SK-N-DZ (cell line): ENCODE results near the gene AUTS2.
A peak's percentile ranks its signal among the peaks of the same experiment; 100 is the strongest.

Experiments
- DNase-seq: peaks from one replicate; pipeline ENCODE4 v3.0.0-alpha.2; 2015; ENCODE audit warnings: low spot score

Gene AUTS2

GRCh38 chr7:69654849-69655707 is 56.8 kb downstream of the AUTS2 start:
- no peak for DNase-seq

DNA sequence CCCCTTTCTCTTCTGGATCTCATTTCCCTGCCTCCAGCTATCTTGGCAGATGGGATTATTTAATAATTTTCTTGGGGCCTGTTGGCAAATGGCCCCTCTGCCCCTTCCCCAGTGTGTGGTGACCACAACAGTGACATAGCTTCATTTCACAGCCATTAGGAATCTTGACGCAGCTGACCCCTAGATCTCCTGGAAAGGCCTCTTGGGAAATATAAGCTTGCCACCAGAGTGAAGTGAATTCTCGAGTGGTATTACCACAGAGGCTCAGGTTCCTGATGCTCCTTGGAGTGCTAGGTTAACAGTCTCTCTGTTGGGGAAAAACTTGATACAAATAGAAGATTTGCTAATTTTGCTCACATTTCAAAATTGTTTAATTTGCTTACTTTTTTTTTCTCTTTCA is 57.8 kb downstream of the AUTS2 start:
- no peak for DNase-seq

DNA sequence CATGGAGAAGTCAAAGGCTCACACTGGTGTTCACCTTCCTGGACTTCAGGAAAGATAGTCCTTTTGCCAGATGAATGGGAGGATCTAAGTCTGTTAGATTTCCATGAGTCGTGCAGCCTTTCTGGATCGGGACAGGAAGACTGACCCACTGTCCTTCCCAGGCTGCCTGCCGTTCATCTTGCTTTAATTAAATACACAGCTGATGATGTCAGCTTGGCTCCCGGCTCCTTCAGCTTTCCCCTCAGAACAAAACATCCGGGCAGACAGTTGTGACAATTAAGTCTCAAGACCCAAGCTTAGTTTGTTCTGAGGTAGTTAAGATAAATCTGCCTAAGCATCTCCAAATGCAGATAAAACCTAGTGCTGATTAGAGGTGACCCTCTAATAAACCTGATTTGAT is 58.6 kb downstream of the AUTS2 start:
- DNase-seq, result peak; percentile 30

DNA sequence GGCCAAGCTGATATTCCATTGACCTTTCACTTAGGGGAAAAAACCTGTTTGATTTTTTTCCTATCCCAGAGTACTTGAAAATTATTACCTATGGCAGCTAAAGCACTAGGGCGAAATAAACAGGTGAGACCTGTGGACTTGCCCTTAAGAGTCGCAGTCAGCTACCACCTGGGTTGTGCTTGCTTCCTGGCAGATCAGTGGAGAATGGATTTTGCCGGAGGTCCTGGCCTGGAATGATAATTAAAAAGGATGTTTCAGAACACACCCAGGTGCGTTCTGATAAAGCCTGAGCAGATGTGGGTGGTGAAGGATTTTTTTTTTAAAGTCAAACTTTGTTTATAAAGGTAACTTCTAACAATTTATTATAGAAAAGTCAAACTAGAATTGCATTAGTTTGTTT is 59.1 kb downstream of the AUTS2 start:
- no peak for DNase-seq

GRCh38 chr7:69657985-69658384 is 59.7 kb downstream of the AUTS2 start:
- DNase-seq, result no peak

GRCh38 chr7:69659983-69660382 is 61.7 kb downstream of the AUTS2 start:
- DNase-seq, result no peak

DNA sequence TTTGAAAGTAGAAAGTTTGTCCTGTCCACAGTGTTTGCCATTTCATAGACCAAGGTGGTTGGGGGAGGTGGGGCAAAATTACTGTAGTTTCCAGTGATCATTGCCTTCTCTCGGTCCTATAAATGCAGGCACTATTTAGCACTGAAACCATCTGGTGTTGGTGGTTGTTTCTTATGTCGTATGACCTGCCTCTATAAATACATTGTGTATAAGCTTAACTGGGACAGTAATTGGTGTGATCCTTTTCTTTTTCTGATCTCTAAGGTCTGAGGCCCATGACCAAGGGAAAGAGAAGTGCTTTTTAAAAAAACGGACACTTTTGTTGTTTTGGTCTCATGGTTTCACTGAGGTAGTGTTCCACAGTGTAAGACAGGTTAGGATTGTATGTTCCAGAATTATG is 63.1 kb downstream of the AUTS2 start:
- DNase-seq, result no peak

DNA sequence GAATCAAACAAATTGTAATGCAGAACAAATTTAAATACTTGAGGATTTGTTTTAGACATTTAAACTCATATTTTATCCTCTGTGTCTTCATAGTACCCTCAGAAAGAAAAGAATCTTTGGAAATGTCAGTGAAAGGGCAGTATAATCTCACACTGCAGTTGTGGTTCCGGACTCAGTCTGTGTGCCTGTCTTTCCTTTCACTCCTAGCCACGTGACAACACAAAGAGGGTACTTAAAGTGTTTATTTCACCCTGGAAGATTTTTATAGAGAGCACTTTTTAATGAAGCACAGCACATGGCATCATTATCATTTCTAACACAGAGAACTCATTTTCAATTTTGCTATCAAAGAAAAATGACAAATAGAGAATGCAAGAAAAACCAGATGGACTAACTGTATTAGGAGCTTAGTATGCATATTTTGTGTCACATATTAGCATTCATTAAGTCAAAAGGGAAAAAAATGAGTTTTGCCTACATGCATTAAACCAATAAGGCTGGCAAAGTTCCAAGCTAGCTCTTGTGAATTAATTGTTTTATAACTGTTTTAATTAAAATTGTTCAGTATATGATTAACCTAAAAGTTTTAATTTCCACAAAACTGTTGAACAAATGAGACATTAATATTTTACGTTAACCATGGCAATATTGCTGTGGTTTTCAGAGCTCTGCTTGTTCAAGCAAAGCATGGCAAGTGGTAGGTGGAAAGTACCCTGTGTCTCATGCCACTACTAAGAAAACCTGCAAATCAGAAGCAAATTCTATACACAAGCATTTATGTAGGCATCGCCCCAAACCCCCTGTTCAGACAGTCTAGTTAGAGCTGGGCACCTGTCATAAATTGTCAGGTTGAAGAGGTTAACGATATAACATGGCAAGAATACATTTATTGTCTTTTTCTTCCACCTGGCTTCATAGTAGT is 65.9 kb downstream of the AUTS2 start:
- no peak for DNase-seq

- no peak for DNase-seq
Observed at GRCh38 chr7:69665369-69665768, 67.1 kb downstream of the AUTS2 start.

GRCh38 chr7:69668339-69668870 is 70.1 kb downstream of the AUTS2 start:
- no peak for DNase-seq

DNA sequence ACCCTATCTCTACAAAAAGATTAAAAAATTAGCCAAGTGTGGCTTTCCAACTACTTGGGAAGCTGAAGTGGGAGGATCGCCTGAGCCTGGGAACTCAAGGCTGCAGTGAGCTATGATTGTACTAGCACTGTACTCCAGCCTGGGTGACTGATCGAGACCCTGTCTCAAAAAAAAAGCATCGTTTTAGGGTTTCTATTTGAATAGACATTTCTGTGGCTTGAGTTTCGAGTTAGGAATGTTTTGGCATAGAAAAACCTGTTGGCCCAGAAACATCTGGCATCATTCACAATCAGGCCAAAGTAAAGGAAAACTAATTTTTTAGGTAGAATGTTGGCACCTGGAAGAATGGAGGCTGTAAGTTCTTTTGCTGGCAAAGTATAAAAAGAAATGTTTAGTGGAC is 72.4 kb downstream of the AUTS2 start:
- DNase-seq, result no peak

GRCh38 chr7:69673074-69673473 is 74.8 kb downstream of the AUTS2 start:
- no peak for DNase-seq

DNA sequence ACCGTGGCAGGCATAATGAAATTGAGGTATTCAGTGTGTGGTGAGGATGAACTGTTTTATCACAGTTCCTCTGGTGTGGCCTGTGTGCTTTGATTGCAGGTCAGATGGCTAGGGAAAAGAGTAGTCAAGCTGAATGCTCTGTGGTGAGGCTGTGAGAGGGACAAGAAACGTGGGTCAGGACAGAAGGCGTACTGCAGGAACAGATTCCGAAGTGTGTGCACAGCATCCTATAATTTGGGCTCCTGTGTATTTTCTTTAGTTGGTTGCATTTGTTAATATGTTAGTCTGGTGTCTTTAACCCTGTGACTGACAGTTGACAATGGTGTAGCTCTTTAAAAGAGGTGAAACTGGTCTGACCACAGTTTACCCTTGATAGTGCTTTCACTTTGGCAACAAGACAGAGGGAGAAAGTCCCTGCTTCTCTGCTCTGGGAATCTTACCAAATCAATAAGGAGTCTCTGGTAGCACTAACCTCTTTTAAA is 76.5 kb downstream of the AUTS2 start:
- DNase-seq, result no peak

DNA sequence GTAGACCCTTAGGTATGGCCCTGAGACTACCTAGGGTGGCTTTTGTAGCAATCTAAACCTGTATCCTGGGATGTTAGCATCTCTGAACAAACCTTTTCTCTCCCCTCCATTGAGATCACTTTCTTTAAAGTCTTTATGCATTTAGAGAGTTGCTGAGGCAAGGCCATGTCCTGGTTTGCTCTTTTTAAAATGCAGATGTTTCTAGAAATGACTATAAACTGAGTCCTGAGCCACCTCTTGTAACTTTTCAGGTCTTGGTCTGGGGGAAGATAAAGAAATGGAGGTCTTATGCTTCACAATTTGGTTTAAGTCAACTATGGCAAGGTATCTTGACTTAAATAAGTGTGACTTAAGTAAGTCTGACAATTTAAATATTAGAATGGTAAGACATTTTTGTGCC is 78.0 kb downstream of the AUTS2 start:
- no peak for DNase-seq

GRCh38 chr7:69677054-69677852 is 79.0 kb downstream of the AUTS2 start:
- DNase-seq, result peak; percentile 41

GRCh38 chr7:69677881-69678493 is 79.7 kb downstream of the AUTS2 start:
- DNase-seq, result peak; percentile 82

DNA sequence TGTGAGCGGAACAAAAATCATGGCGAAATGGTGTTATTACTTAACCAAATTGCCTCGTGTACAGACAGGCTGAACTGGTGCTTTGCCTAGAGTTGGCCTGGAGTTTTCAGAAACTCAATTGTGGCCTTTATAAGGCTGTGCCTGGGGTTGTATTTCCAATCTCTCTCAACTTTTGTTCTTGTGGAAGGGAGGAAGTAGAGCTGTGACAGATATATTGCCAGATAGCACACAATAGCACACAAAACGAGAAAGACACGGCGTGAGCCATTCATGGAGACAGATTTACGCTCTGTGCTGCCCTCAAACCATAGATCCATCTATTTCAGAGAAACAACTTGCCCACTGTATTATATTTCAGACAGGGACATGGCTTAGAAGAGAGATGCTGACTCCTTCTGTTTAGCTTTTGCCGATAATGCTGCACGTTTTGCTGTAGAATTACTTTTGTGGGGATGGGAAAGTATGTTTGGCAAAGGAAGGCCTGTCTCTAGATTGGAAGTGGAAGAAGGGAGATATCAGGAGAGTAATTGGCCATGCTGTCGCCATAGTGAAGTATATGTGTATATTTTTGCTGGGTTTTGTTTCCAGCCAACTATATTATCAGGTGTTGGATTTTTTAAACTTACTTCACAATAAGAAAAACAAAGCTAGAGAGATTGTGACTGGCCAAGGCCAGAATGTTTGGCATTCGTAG is 80.4 kb downstream of the AUTS2 start:
- no peak for DNase-seq

DNA sequence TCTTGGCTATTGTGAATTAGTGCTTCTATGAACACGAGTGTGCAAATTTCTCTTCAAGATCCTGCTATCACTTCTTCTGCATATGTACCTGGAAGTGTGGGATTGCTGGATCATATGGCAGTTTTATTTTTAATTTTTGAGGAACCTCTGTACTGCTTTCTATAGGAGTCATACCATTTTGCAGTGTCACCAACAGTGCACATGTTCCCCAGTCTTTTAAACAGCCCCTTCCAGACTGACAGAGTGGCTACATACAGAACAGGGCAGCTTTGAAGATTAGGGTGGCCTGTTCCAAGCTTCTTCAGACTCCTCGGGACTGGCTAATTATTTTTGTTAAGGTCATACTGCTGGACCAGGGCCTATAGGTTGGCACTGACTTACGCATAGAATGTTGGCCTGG is 82.9 kb downstream of the AUTS2 start:
- no peak for DNase-seq

- no peak for DNase-seq
Observed at GRCh38 chr7:69682518-69682917, 84.2 kb downstream of the AUTS2 start.

DNA sequence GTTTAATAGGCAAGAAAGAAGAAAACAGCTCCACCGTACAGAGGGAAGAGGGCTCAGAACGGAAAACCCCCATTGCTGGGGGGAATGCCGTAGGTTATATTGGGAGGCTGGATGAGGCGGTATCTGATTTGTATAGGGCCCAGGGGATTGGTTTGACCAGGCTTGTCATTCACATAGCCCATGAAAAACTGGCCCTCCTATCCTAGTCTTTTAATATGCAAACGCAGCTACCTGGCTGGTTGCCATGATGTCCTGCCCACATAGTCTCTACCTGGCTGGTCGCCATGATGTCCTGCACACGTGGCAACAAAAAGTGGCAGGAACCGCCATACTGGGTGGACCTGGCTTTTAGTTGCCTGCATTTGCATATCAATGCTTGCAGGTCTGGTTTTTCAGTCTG is 84.7 kb downstream of the AUTS2 start:
- DNase-seq, result no peak
